CD4-positive, alpha-beta T cell treated with Interleukin-6 at 100 ng/mL for 8 hours (primary cell): ENCODE measurements around the gene ZNF334.

Source experiments
- DNase-seq: peaks from one replicate; pipeline ENCODE4 v3.0.0-alpha.2; 2020; ENCODE audit warnings: mixed read lengths, low spot score

ZNF334 gene

DNA sequence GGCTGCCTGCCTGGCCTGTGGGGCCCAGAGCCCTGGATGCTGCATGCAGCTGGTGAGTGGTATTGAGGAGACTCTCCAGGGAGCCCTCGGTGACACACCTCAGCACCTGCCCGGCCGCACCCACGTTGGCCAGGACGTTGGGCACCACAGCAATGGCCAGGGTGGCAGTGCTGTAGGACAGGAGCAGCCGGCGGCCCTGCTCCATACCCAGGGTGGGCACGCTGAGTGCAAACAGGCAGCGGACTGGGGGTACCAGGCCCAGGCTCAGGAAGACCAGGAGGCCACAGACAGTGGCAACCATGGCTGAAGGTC, 32.4 kb upstream of the ZNF334 start:
- no peak for DNase-seq

DNA sequence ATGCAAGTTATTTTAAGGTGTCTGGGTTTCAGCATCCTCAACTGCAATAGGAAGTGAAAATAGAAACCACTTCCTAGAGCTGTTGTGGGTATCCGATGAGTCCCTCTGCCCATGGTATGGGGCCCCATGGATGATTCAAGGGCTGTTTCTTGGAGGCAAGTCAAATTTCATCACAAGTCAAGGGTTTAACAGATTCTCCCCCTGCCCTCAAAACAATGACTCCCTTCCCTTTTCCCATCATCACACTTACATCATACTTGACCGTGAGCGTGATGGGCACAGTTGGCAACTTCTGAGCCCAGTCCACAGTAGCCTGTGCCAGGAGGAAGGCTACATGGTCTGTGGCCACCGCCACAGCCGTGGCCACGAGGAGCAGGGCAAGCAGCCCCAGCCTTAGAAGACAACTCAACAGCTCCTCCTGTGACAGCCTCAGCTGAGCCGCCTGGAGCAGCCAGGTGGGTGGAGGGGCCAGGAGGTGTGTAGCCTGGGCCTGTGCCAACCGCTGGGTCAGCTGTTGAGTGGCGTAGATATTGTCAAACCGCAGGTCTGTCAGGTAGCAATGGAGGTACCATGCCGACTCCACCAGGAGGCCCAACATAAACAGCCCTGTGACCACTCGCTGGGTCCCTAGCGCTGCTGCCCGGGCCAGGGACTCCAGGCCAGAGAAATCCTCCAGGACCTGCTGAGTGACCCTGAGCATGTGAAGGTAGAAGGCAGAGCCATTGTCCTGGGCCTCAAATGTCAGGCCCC, 31.9 kb upstream of the ZNF334 start:
- DNase-seq, result peak; percentile 13

DNA sequence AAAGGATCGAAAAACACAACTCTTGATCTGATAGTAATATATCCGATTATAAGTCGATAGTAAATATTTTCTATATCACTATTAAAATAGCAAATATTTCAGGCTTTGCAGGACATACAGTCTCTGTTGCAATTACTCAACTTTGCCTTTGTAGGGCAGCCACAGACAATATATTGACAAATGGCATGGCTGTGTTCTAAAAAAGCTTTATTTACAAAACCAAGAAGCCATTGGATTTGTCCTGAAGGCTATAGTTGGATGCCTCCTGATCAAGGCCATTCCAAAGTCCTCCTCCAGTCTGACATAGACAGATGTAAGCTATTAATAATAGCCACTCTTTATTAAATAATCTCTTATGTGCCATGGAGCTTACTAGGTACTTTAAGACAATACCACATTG, 31.2 kb upstream of the ZNF334 start:
- DNase-seq, result no peak

- DNase-seq, result no peak
These were observed 30.6 kb upstream of the ZNF334 start for GRCh38 chr20:46543959-46544358.

GRCh38 chr20:46543033-46543432, 29.7 kb upstream of the ZNF334 start:
- DNase-seq, result no peak

- DNase-seq, result no peak
These were observed 28.0 kb upstream of the ZNF334 start for GRCh38 chr20:46541229-46541935.

GRCh38 chr20:46539113-46539512, 25.8 kb upstream of the ZNF334 start:
- no peak for DNase-seq

GRCh38 chr20:46530640-46531039, 17.3 kb upstream of the ZNF334 start:
- no peak for DNase-seq

GRCh38 chr20:46523696-46524328, 10.5 kb upstream of the ZNF334 start:
- no peak for DNase-seq

DNA sequence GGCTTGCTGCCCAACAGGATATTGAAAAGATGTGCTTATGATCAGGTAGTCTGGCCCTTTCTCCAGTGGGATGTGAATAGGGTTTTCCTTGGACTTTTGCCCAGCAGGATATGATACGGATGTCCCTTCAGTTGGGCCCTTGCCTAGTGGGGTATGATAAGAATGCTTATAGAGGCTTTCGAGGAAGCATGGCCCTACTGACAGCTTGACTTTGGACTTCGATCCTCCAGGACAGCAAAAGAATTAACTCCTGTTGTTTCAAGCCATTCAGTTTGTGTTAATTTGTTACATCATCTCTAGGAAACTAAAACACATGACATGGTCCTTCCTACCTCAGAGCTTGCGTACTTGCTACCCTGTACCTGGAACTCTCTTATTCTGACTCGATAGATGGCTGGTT, 9.7 kb upstream of the ZNF334 start:
- no peak for DNase-seq

- DNase-seq, result peak; percentile 36
These were observed 7.7 kb upstream of the ZNF334 start for GRCh38 chr20:46520976-46521579.

DNA sequence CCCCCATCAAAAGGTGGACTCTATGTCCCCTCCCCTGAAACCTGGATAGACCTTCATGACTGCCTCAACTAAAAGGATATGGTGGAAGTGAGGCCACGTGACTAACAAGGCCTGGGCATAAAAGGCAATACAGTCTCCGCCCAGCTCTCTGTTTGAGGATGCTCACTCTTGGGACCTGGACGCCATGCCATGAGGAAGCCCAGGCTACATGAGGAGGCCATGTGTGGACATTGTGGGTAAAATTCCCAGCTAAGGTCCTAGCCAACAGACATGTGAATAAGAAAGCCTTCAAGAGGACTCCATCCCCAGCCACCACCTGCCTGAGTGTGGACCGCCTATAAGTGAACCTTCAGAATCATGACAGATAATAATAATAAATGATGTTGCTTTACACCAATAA, 7.2 kb upstream of the ZNF334 start:
- no peak for DNase-seq

- no peak for DNase-seq
These were observed 6.2 kb upstream of the ZNF334 start for GRCh38 chr20:46519471-46520068.

- DNase-seq, result no peak
These were observed 3.8 kb downstream of the ZNF334 start for GRCh38 chr20:46509523-46509922.

- DNase-seq, result no peak
These were observed 5.5 kb downstream of the ZNF334 start for GRCh38 chr20:46507760-46508407.

- no peak for DNase-seq
These were observed 7.9 kb downstream of the ZNF334 start for GRCh38 chr20:46505506-46505905.

DNA sequence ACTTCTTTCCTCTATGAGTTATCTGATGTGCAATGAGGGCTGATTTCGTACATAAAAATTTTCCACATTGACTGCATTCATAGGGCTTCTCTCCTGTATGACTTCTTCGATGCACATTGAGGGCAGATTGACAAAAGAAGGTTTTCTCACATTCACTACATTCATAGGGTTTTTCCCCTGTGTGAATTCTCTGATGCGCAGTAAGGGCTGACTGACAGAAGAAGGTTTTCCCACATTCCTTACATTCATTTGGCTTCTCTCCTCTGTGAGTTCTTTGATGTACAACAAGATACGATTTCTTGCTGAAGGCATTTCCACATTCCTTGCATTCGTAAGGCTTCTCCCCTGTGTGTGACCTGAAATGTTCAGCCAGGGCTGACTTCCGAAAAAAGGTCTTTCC, 11.4 kb downstream of the ZNF334 start:
- DNase-seq, result no peak

- DNase-seq, result no peak
These were observed 11.9 kb downstream of the ZNF334 start for GRCh38 chr20:46501337-46501942.

GRCh38 chr20:46494077-46494476, 19.3 kb downstream of the ZNF334 start:
- DNase-seq, result no peak

GRCh38 chr20:46491354-46491753, 22.0 kb downstream of the ZNF334 start:
- no peak for DNase-seq

DNA sequence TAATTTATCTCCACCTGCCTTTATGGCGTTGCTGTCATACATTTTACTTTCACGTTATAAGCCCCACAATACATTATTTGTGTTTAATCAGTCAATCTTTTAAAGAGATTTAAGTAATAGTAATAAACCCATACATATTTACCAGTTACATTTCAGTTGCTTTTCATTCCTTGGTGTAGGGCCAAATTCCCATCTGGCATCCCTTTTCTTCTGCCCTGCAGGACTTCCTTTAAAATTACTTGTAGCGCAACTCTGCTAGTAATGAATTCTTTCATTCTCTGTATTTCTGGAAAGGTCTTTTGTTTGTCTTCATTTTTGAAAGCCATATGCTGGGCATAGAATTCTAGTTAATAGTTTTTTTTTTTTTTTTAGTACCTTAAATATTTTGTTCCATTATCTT, 24.9 kb downstream of the ZNF334 start:
- no peak for DNase-seq

- DNase-seq, result no peak
These were observed 25.7 kb downstream of the ZNF334 start for GRCh38 chr20:46487628-46488027.
